A549 (cell line): ENCODE results near the gene ANKRD11. TPM values are rescaled to one million over a fixed set of nuclear protein-coding genes. Genes with fewer than 3 reads are reported as not detected.

Experiments
- ATAC-seq, 2 experiments: fragments of 200-7000 bp in 1 of 2; fragments of >200 bp in 1 of 2; cut with Nextera tagmentation in 1 of 2; cut with Tn5 transposase in 1 of 2; 3 replicates each; pipeline versions ENCODE4 v1.8.0 to v1.9.1; 2018 to 2020; ENCODE audit warnings: mild to moderate bottlenecking in 1 of 2, moderate library complexity in 1 of 2
- CTCF ChIA-PET: fragments of 300-600 bp; sonication (Branson Sonifier 250); formaldehyde crosslinking; extraction: SDS; loops from one replicate; lab custom pipeline; 2021; ENCODE audit warnings: antibody characterized with exemption, inconsistent platforms; lab: Yijun Ruan, JAX
- POLR2A ChIA-PET: fragments of 350-600 bp; formaldehyde crosslinking; extraction: SDS; loops from one replicate; lab custom pipeline; 2021; ENCODE audit warnings: antibody characterized with exemption, inconsistent platforms; lab: Yijun Ruan, JAX
- DNase-seq, 2 experiments: peaks; one replicate each; pipeline versions ENCODE4 v3.0.0 to v3.0.0-alpha.2; 2011 to 2016; ENCODE audit warnings: low read depth in 1 of 2, low spot score in 1 of 2
- FAIRE-seq: peaks from 2 replicates; lab custom pipeline; 2011; peaks lifted over from hg19 to GRCh38; lab: Jason Lieb, UNC
- H3K27ac ChIP-seq, 2 experiments: fragments of >200 bp; sonication (Bioruptor Twin); formaldehyde crosslinking; 3 replicates each; pipeline ENCODE4 v1.5.1; 2016 to 2017
- H3K4me1 ChIP-seq: fragments of >200 bp; sonication (Bioruptor Twin); formaldehyde crosslinking; 3 replicates; pipeline ENCODE4 v1.6.1; 2016
- H3K4me2 ChIP-seq: fragments of >200 bp; sonication (Bioruptor Twin); formaldehyde crosslinking; 3 replicates; pipeline ENCODE4 v1.6.1; 2016
- H3K4me3 ChIP-seq: fragments of >200 bp; sonication (Bioruptor Twin); formaldehyde crosslinking; 3 replicates; pipeline ENCODE4 v1.5.1; 2016
- H3K9me3 ChIP-seq: fragments of >200 bp; sonication (Bioruptor Twin); formaldehyde crosslinking; 3 replicates; pipeline ENCODE4 v1.6.1; 2016
- ATOH8 ChIP-seq: fragments of 250-450 bp; sonication (Bioruptor Pico); IDR thresholded peaks from 2 replicates; pipeline ENCODE4 v1.5.0; 2020; ENCODE audit warnings: low read depth, mild to moderate bottlenecking, moderate library complexity
- CBX8 ChIP-seq: fragments of 200-600 bp; sonication (generic); IDR thresholded peaks from 2 replicates; pipeline ENCODE4 v1.6.1; 2016
- CEBPB ChIP-seq, 2 experiments: fragments of >200 bp in 1 of 2; sonication (Bioruptor Twin) in 1 of 2; formaldehyde crosslinking in 1 of 2; IDR thresholded peaks; 2 replicates each; pipeline ENCODE4 v1.6.1; 2012 to 2016
- CHD2 ChIP-seq: fragments of 150-350 bp; IDR thresholded peaks from 2 replicates; pipeline ENCODE4 v1.6.1; 2014; ENCODE audit warnings: low read length; ENCODE audit not compliant: partially characterized antibody
- CHD4 ChIP-seq: fragments of 200-600 bp; sonication (generic); IDR thresholded peaks from 2 replicates; pipeline ENCODE4 v1.6.1; 2016; ENCODE audit warnings: antibody characterized with exemption, mild to moderate bottlenecking, borderline replicate concordance
- E2F6 ChIP-seq: IDR thresholded peaks from 2 replicates; pipeline ENCODE4 v1.6.1; 2012; ENCODE audit warnings: low read depth, borderline replicate concordance
- EHF ChIP-seq: fragments of 250-450 bp; sonication (Bioruptor Pico); IDR thresholded peaks from 2 replicates; pipeline ENCODE4 v1.5.0; 2020; ENCODE audit warnings: mild to moderate bottlenecking
- EP300 ChIP-seq, 2 experiments: fragments of >200 bp; sonication (Bioruptor Twin); formaldehyde crosslinking; IDR thresholded peaks; 2 replicates in 1 of 2; 3 replicates in 1 of 2; pipeline ENCODE4 v1.6.1; 2016 to 2017
- ESRRA ChIP-seq: fragments of 150-350 bp; IDR thresholded peaks from 2 replicates; pipeline ENCODE4 v1.6.1; 2014; ENCODE audit warnings: mild to moderate bottlenecking, low read length, borderline replicate concordance
- FOSL2 ChIP-seq, 2 experiments: fragments of 450-650 bp in 1 of 2; fragments of >200 bp in 1 of 2; sonication (Bioruptor Twin) in 1 of 2; formaldehyde crosslinking; IDR thresholded peaks; 2 replicates each; pipeline versions ENCODE4 v1.5.0 to v1.6.1; 2016 to 2020; ENCODE audit warnings: mild to moderate bottlenecking in 1 of 2, moderate library complexity in 1 of 2
- GATA3 ChIP-seq: IDR thresholded peaks from 2 replicates; pipeline ENCODE4 v1.6.1; 2012; ENCODE audit warnings: borderline replicate concordance
- HDAC2 ChIP-seq: fragments of 200-600 bp; sonication (generic); IDR thresholded peaks from 2 replicates; pipeline ENCODE4 v1.6.1; 2016
- HMGXB4 ChIP-seq: fragments of 250-450 bp; sonication (Bioruptor Pico); IDR thresholded peaks from 2 replicates; pipeline ENCODE4 v1.5.0; 2021; ENCODE audit warnings: mild to moderate bottlenecking, moderate library complexity, borderline replicate concordance
- HOXA7 ChIP-seq: fragments of 250-450 bp; sonication (Bioruptor Pico); IDR thresholded peaks from 2 replicates; pipeline ENCODE4 v1.5.0; 2020; ENCODE audit warnings: mild to moderate bottlenecking, moderate library complexity
- HOXB13 ChIP-seq: fragments of 250-450 bp; sonication (Bioruptor Pico); IDR thresholded peaks from 2 replicates; pipeline ENCODE4 v1.5.0; 2020; ENCODE audit warnings: low read depth, mild to moderate bottlenecking, moderate library complexity
- JUNB ChIP-seq: fragments of >200 bp; sonication (Bioruptor Twin); formaldehyde crosslinking; IDR thresholded peaks from 2 replicates; pipeline ENCODE4 v1.6.1; 2016
- KDM1A ChIP-seq: fragments of 200-600 bp; sonication (generic); IDR thresholded peaks from 2 replicates; pipeline ENCODE4 v1.6.1; 2016; ENCODE audit warnings: low read depth, mild to moderate bottlenecking
- MAFK ChIP-seq: fragments of 450-650 bp; IDR thresholded peaks from 2 replicates; pipeline ENCODE4 v1.6.1; 2014; ENCODE audit not compliant: partially characterized antibody
- MAX ChIP-seq: IDR thresholded peaks from 2 replicates; pipeline ENCODE4 v1.6.1; 2012
- MAZ ChIP-seq: fragments of 150-350 bp; IDR thresholded peaks from 2 replicates; pipeline ENCODE4 v1.6.1; 2014; ENCODE audit warnings: antibody characterized with exemption, low read depth, low read length, borderline replicate concordance
- NPAS2 ChIP-seq: fragments of 250-450 bp; sonication (Bioruptor Pico); IDR thresholded peaks from 2 replicates; pipeline ENCODE4 v1.8.0; 2022; ENCODE audit warnings: mild to moderate bottlenecking, moderate library complexity, borderline replicate concordance
- NR3C1 ChIP-seq: fragments of >200 bp; sonication (Bioruptor Twin); formaldehyde crosslinking; IDR thresholded peaks from 3 replicates; pipeline ENCODE4 v1.6.1; 2017
- PBX3 ChIP-seq: IDR thresholded peaks from 2 replicates; pipeline ENCODE4 v1.6.1; 2012
- POLR2A ChIP-seq: IDR thresholded peaks from 2 replicates; pipeline ENCODE4 v1.6.1; 2012; ENCODE audit warnings: mild to moderate bottlenecking, low read length
- POLR2AphosphoS2 ChIP-seq: conservative IDR thresholded peaks from 2 replicates; pipeline ENCODE4 v1.6.1; 2012; ENCODE audit warnings: low read length, improper control_type of control experiment, inconsistent platforms
- RAD21 ChIP-seq, 2 experiments: fragments of >200 bp in 1 of 2; sonication (Bioruptor Twin) in 1 of 2; formaldehyde crosslinking in 1 of 2; IDR thresholded peaks in 1 of 2; conservative IDR thresholded peaks in 1 of 2; 2 replicates in 1 of 2; 3 replicates in 1 of 2; pipeline ENCODE4 v1.6.1; 2012 to 2018; ENCODE audit warnings: inconsistent platforms in 1 of 2
- RCOR1 ChIP-seq: fragments of 150-350 bp; IDR thresholded peaks from 2 replicates; pipeline ENCODE4 v1.6.1; 2014; ENCODE audit warnings: antibody characterized with exemption, low read length, low read depth
- TFCP2L1 ChIP-seq: fragments of 250-450 bp; sonication (Bioruptor Pico); IDR thresholded peaks from 2 replicates; pipeline ENCODE4 v1.5.0; 2021; ENCODE audit warnings: mild to moderate bottlenecking
- ZC3H11A ChIP-seq: fragments of 450-650 bp; IDR thresholded peaks from 2 replicates; pipeline ENCODE4 v1.6.1; 2014; ENCODE audit warnings: antibody characterized with exemption, mild to moderate bottlenecking
- ZNF302 ChIP-seq: fragments of 250-450 bp; sonication (Bioruptor Pico); IDR thresholded peaks from 2 replicates; pipeline ENCODE4 v1.9.0; 2021; ENCODE audit warnings: inconsistent platforms, mild to moderate bottlenecking, moderate library complexity
- WGBS: methylation state at CpG from one replicate; pipeline ENCODE4 v1.1.6; 2017; ENCODE audit errors: missing lambda C conversion rate; 5-methylcytosine and 5-hydroxymethylcytosine counted together
- polyA plus RNA-seq, 4 experiments: library from polyadenylated mRNA; depleted of rRNA in 3 of 4; stranded (reverse); fragments of >200 nt; fragmentation: RNase III in 1 of 4; extraction: RNeasy Plus Mini Kit Qiagen cat#74134 plus additional on column Dnase treatment in 1 of 4; gene quantifications; 2 replicates in 3 of 4; 3 replicates in 1 of 4; pipeline ENCODE4 v1.2.3, GENCODE V29; 2011 to 2017

The ANKRD11 gene
- polyA plus RNA-seq, 2 of the 4 experiments (the other 2 are of a cell fraction), result 53.6 to 54.9 TPM

GRCh38 chr16:89411335-89411850 is 79.0 kb downstream of the ANKRD11 start:
- no peaks in the 10 kb centered on the region for H3K9me3 ChIP-seq
- no peak for DNase-seq
- H3K27ac ChIP-seq, result no peak overlapping the region; a peak in 1 of 6 replicates
- CTCF ChIA-PET, result interaction anchor here (0.8 to 2.2 kb wide), 3 partner anchors 9 to 90 kb away, joined by 3 to 10 read pairs (median 5); no protein-coding TSS in a partner anchor
- WGBS, result 86% methylated on average over 10 of the region's 10 CpGs
- no peak overlapping the region for H3K4me2 ChIP-seq
- TF ChIP-seq MAX, result no peak
- no peak for TF ChIP-seq TFCP2L1
- no peak for TF ChIP-seq MAFK
- no peak for TF ChIP-seq RCOR1
- no peak for TF ChIP-seq NPAS2
- TF ChIP-seq FOSL2 (IDR thresholded peaks at IDR 0.05), result no peak
- TF ChIP-seq FOSL2 (CRISPR knock-in tag; IDR thresholded peaks at IDR 0.05), result no peak
- TF ChIP-seq CHD4, result no peak
- no peak for TF ChIP-seq ATOH8 (CRISPR knock-in tag)
- no peak for TF ChIP-seq MAZ
- TF ChIP-seq KDM1A, result no peak
- TF ChIP-seq ESRRA, result no peak
- TF ChIP-seq HDAC2, result no peak
- no peak for TF ChIP-seq CHD2
- TF ChIP-seq HMGXB4, result no peak
- TF ChIP-seq CBX8, result no peak
- H3K4me3 ChIP-seq, result no peak overlapping the region
- H3K4me1 ChIP-seq, result peaks cover 60% of the 10 kb centered on the region; the same call in 2 of the 3 replicates
- no peak for ATAC-seq
- POLR2A ChIA-PET, result no interaction called here
- FAIRE-seq, result no peak

- FAIRE-seq, result no peak
- H3K4me2 ChIP-seq, result no peak overlapping the region
- peaks cover 60% of the 10 kb centered on the region; the same call in 2 of the 3 replicates for H3K4me1 ChIP-seq
- ChIA-PET CTCF (interaction anchor here (0.7 to 2.2 kb wide), 4 partner anchors 9 to 122 kb away, joined by 3 to 10 read pairs (median 4); no protein-coding TSS in a partner anchor), POLR2A (no interaction called here)
- ATAC-seq, result peak; percentile 69 to 70
- H3K9me3 ChIP-seq, result no peaks in the 10 kb centered on the region
- 67% methylated on average over 11 of the region's 11 CpGs for WGBS
- H3K4me3 ChIP-seq, result no peak overlapping the region
- no peak overlapping the region; a peak in 1 of 6 replicates for H3K27ac ChIP-seq
- TF ChIP-seq CHD4 (no peak), HOXB13 (CRISPR knock-in tag) (no peak), GATA3 (no peak), E2F6 (no peak), POLR2AphosphoS2 (no peak), ZC3H11A (no peak), JUNB (no peak), EHF (CRISPR knock-in tag) (no peak), EP300 (IDR thresholded peaks at IDR 0.05) (no peak), POLR2A (no peak), RAD21 (conservative IDR thresholded peaks at IDR 0.05 in 1 of 2, IDR thresholded peaks at IDR 0.05 in 1 of 2) (no peak), HOXA7 (CRISPR knock-in tag) (no peak), CEBPB (IDR thresholded peaks at IDR 0.05) (no peak), NR3C1 (no peak), HMGXB4 (no peak), ESRRA (no peak), ZNF302 (CRISPR knock-in tag) (no peak), RCOR1 (no peak), PBX3 (no peak), MAFK (no peak)
- no peak for DNase-seq
Measured at GRCh38 chr16:89410794-89411309, 79.5 kb downstream of the ANKRD11 start.
